Activated CD4-positive, CD25-positive, alpha-beta regulatory T cell treated with anti-CD3 and anti-CD28 coated beads, Interleukin-2, amount 50 U/mL, for 16 hours (primary cell): Measurements from ENCODE around the gene LMLN.
"Not testable (repeated sequence)": the region's sequence is repeated elsewhere in the genome, so short reads cannot be mapped to it uniquely, and the experiment has no call there.

Experiments used
- DNase-seq: peaks from one replicate; pipeline ENCODE4 v3.0.0-alpha.2; 2020; ENCODE audit warnings: low read depth, low spot score

LMLN gene

GRCh38 chr3:197955892-197956477 is 4.0 kb upstream of the LMLN start:
- no peak for DNase-seq

- no peak for DNase-seq
Measured at GRCh38 chr3:197956626-197956988, 3.4 kb upstream of the LMLN start.

- DNase-seq: no peak
Measured at GRCh38 chr3:197957790-197958133, 2.3 kb upstream of the LMLN start.

- DNase-seq: no peak
Measured at GRCh38 chr3:197958346-197958745, 1.7 kb upstream of the LMLN start.

GRCh38 chr3:197958848-197959247 is 1.2 kb upstream of the LMLN start:
- not testable (repeated sequence) for DNase-seq

- no peak for DNase-seq
Measured at GRCh38 chr3:197959500-197959890, 522 bp upstream of the LMLN start.

- DNase-seq: no peak
Measured at GRCh38 chr3:197960694-197961581, 921 bp downstream of the LMLN start.

GRCh38 chr3:197961582-197961945 is 1.5 kb downstream of the LMLN start:
- no peak for DNase-seq

- no peak for DNase-seq
Measured at GRCh38 chr3:197963019-197963637, 3.1 kb downstream of the LMLN start.

GRCh38 chr3:197967337-197967989 is 7.4 kb downstream of the LMLN start:
- not testable (repeated sequence) for DNase-seq

- no peak for DNase-seq
Measured at GRCh38 chr3:197970588-197970987, 10.6 kb downstream of the LMLN start.

GRCh38 chr3:197974016-197974415 is 14.0 kb downstream of the LMLN start:
- no peak for DNase-seq

GRCh38 chr3:197975311-197975710 is 15.3 kb downstream of the LMLN start:
- DNase-seq: no peak

- no peak for DNase-seq
Measured at GRCh38 chr3:197983076-197983475, 23.1 kb downstream of the LMLN start.

- DNase-seq: no peak
Measured at GRCh38 chr3:197989651-197990050, 29.6 kb downstream of the LMLN start.

GRCh38 chr3:197994736-197995135 is 34.7 kb downstream of the LMLN start:
- DNase-seq: no peak

- DNase-seq: no peak
Measured at GRCh38 chr3:197996855-197997254, 36.8 kb downstream of the LMLN start.

GRCh38 chr3:197997936-197998335 is 37.9 kb downstream of the LMLN start:
- DNase-seq: no peak

GRCh38 chr3:198017090-198017489 is 57.1 kb downstream of the LMLN start:
- no peak for DNase-seq

- no peak for DNase-seq
Measured at GRCh38 chr3:198018416-198018815, 58.4 kb downstream of the LMLN start.

GRCh38 chr3:198019115-198019514 is 59.1 kb downstream of the LMLN start:
- no peak for DNase-seq

GRCh38 chr3:198021320-198021719 is 61.3 kb downstream of the LMLN start:
- no peak for DNase-seq

- no peak for DNase-seq
Measured at GRCh38 chr3:198022604-198023003, 62.6 kb downstream of the LMLN start.
